Measurements from ENCODE around the gene OR56B1. TPM values are rescaled to one million over a fixed set of nuclear protein-coding genes. Genes with fewer than 3 reads are reported as not detected.

Gene OR56B1
- total and polyA plus RNA-seq, 2 donors = 0.11 TPM; not detected in 1

- DNase-seq (ENCODE audit: low read depth in 6 of 9, low spot score in 9 of 9) = no peak
- Histone ChIP-seq H3K27ac (ENCODE audit: low read depth in 1 of 2, low read length in 1 of 2) (no peak overlapping the region), H3K36me3 (ENCODE audit: control insufficient read depth in 2 of 2, insufficient read depth in 2 of 2, low read length in 1 of 2) (peaks cover 19 to 28% of the 10 kb centered on the region in 2 donors), H3K9me3 (ENCODE audit: control insufficient read depth in 2 of 2, insufficient read depth in 1 of 2, low read length in 1 of 2) (no peaks in the 10 kb centered on the region), H3K4me3 (ENCODE audit: low read length in 2 of 2) (no peak overlapping the region), H3K4me1 (ENCODE audit: control insufficient read depth in 2 of 2, insufficient read depth in 2 of 2, low read length in 2 of 2) (peaks cover 4 to 12% of the 10 kb centered on the region in 2 donors), H3K27me3 (ENCODE audit: control insufficient read depth in 2 of 2, insufficient read depth in 1 of 2, low read length in 1 of 2) (no peaks in the 10 kb centered on the region)
- WGBS = 93% methylated on average over 1 of the region's 1 CpG
Observed at GRCh38 chr11:5695580-5695979, 40.7 kb upstream of the OR56B1 start.

- WGBS = 96% methylated on average over 2 of the region's 2 CpGs
- no peak overlapping the region for H3K27ac ChIP-seq (ENCODE audit: low read depth in 1 of 2, low read length in 1 of 2)
- no peaks in the 10 kb centered on the region for H3K9me3 ChIP-seq (ENCODE audit: control insufficient read depth in 2 of 2, insufficient read depth in 1 of 2, low read length in 1 of 2)
- peaks cover 4 to 6% of the 10 kb centered on the region in 2 donors for H3K4me1 ChIP-seq (ENCODE audit: control insufficient read depth in 2 of 2, insufficient read depth in 2 of 2, low read length in 2 of 2)
- H3K4me3 ChIP-seq (ENCODE audit: low read length in 2 of 2) = no peak overlapping the region
- H3K27me3 ChIP-seq (ENCODE audit: control insufficient read depth in 2 of 2, insufficient read depth in 1 of 2, low read length in 1 of 2) = no peaks in the 10 kb centered on the region
- peaks cover 19 to 28% of the 10 kb centered on the region in 2 donors for H3K36me3 ChIP-seq (ENCODE audit: control insufficient read depth in 2 of 2, insufficient read depth in 2 of 2, low read length in 1 of 2)
- no peak for DNase-seq (ENCODE audit: low read depth in 6 of 9, low spot score in 9 of 9)
Observed at GRCh38 chr11:5696210-5696609, 40.0 kb upstream of the OR56B1 start.

- Histone ChIP-seq H3K27ac (ENCODE audit: low read depth in 1 of 2, low read length in 1 of 2) (no peak overlapping the region), H3K27me3 (ENCODE audit: control insufficient read depth in 2 of 2, insufficient read depth in 1 of 2, low read length in 1 of 2) (no peaks in the 10 kb centered on the region), H3K36me3 (ENCODE audit: control insufficient read depth in 2 of 2, insufficient read depth in 2 of 2, low read length in 1 of 2) (peaks cover 23 to 26% of the 10 kb centered on the region in 2 donors), H3K4me3 (ENCODE audit: low read length in 2 of 2) (no peak overlapping the region), H3K9me3 (ENCODE audit: control insufficient read depth in 2 of 2, insufficient read depth in 1 of 2, low read length in 1 of 2) (no peaks in the 10 kb centered on the region), H3K4me1 (ENCODE audit: control insufficient read depth in 2 of 2, insufficient read depth in 2 of 2, low read length in 2 of 2) (no peaks in the 10 kb centered on the region)
- WGBS = 96% methylated on average over 7 of the region's 7 CpGs
- no peak for DNase-seq (ENCODE audit: low read depth in 6 of 9, low spot score in 9 of 9)
Observed at GRCh38 chr11:5698281-5698680, 38.0 kb upstream of the OR56B1 start.

- no peak overlapping the region for H3K27ac ChIP-seq (ENCODE audit: low read depth in 1 of 2, low read length in 1 of 2)
- H3K4me3 ChIP-seq (ENCODE audit: low read length in 2 of 2) = no peak overlapping the region
- no peaks in the 10 kb centered on the region for H3K27me3 ChIP-seq (ENCODE audit: control insufficient read depth in 2 of 2, insufficient read depth in 1 of 2, low read length in 1 of 2)
- peaks cover 26 to 31% of the 10 kb centered on the region in 2 donors for H3K36me3 ChIP-seq (ENCODE audit: control insufficient read depth in 2 of 2, insufficient read depth in 2 of 2, low read length in 1 of 2)
- 52% methylated on average over 10 of the region's 10 CpGs for WGBS
- no peaks in the 10 kb centered on the region for H3K4me1 ChIP-seq (ENCODE audit: control insufficient read depth in 2 of 2, insufficient read depth in 2 of 2, low read length in 2 of 2)
- no peaks in the 10 kb centered on the region for H3K9me3 ChIP-seq (ENCODE audit: control insufficient read depth in 2 of 2, insufficient read depth in 1 of 2, low read length in 1 of 2)
- DNase-seq (ENCODE audit: low read depth in 6 of 9, low spot score in 9 of 9) = no peak
Observed at GRCh38 chr11:5700421-5701054, 35.7 kb upstream of the OR56B1 start.

GRCh38 chr11:5701055-5701577 lies 35.1 kb upstream of the OR56B1 start:
- 79% methylated on average over 3 of the region's 3 CpGs for WGBS
- Histone ChIP-seq H3K27me3 (ENCODE audit: control insufficient read depth in 2 of 2, insufficient read depth in 1 of 2, low read length in 1 of 2) (no peaks in the 10 kb centered on the region), H3K4me3 (ENCODE audit: low read length in 2 of 2) (no peak overlapping the region), H3K9me3 (ENCODE audit: control insufficient read depth in 2 of 2, insufficient read depth in 1 of 2, low read length in 1 of 2) (no peaks in the 10 kb centered on the region), H3K4me1 (ENCODE audit: control insufficient read depth in 2 of 2, insufficient read depth in 2 of 2, low read length in 2 of 2) (no peaks in the 10 kb centered on the region), H3K27ac (ENCODE audit: low read depth in 1 of 2, low read length in 1 of 2) (no peak overlapping the region), H3K36me3 (ENCODE audit: control insufficient read depth in 2 of 2, insufficient read depth in 2 of 2, low read length in 1 of 2) (peaks cover 24 to 31% of the 10 kb centered on the region in 2 donors)
- no peak for DNase-seq (ENCODE audit: low read depth in 6 of 9, low spot score in 9 of 9)

- Histone ChIP-seq H3K4me3 (ENCODE audit: low read length in 2 of 2) (no peak overlapping the region), H3K9me3 (ENCODE audit: control insufficient read depth in 2 of 2, insufficient read depth in 1 of 2, low read length in 1 of 2) (no peaks in the 10 kb centered on the region), H3K27ac (ENCODE audit: low read depth in 1 of 2, low read length in 1 of 2) (no peak overlapping the region), H3K27me3 (ENCODE audit: control insufficient read depth in 2 of 2, insufficient read depth in 1 of 2, low read length in 1 of 2) (no peaks in the 10 kb centered on the region), H3K36me3 (ENCODE audit: control insufficient read depth in 2 of 2, insufficient read depth in 2 of 2, low read length in 1 of 2) (peaks cover 10 to 21% of the 10 kb centered on the region in 2 donors), H3K4me1 (ENCODE audit: control insufficient read depth in 2 of 2, insufficient read depth in 2 of 2, low read length in 2 of 2) (no peaks in the 10 kb centered on the region)
- no peak for DNase-seq (ENCODE audit: low read depth in 6 of 9, low spot score in 9 of 9)
- 96% methylated on average over 2 of the region's 2 CpGs for WGBS
Observed at GRCh38 chr11:5703741-5704536, 32.3 kb upstream of the OR56B1 start.

GRCh38 chr11:5705688-5706087 lies 30.6 kb upstream of the OR56B1 start:
- Histone ChIP-seq H3K27ac (ENCODE audit: low read depth in 1 of 2, low read length in 1 of 2) (no peak overlapping the region), H3K4me3 (ENCODE audit: low read length in 2 of 2) (no peak overlapping the region), H3K27me3 (ENCODE audit: control insufficient read depth in 2 of 2, insufficient read depth in 1 of 2, low read length in 1 of 2) (no peaks in the 10 kb centered on the region), H3K4me1 (ENCODE audit: control insufficient read depth in 2 of 2, insufficient read depth in 2 of 2, low read length in 2 of 2) (no peaks in the 10 kb centered on the region), H3K36me3 (ENCODE audit: control insufficient read depth in 2 of 2, insufficient read depth in 2 of 2, low read length in 1 of 2) (peaks cover 18 to 27% of the 10 kb centered on the region in 2 donors), H3K9me3 (ENCODE audit: control insufficient read depth in 2 of 2, insufficient read depth in 1 of 2, low read length in 1 of 2) (no peaks in the 10 kb centered on the region)
- 85% methylated on average over 4 of the region's 4 CpGs for WGBS
- DNase-seq (ENCODE audit: low read depth in 6 of 9, low spot score in 9 of 9) = no peak

GRCh38 chr11:5712507-5712906 lies 23.7 kb upstream of the OR56B1 start:
- H3K4me1 ChIP-seq (ENCODE audit: control insufficient read depth in 2 of 2, insufficient read depth in 2 of 2, low read length in 2 of 2) = no peaks in the 10 kb centered on the region
- DNase-seq (ENCODE audit: low read depth in 6 of 9, low spot score in 9 of 9) = no peak
- WGBS = 86% methylated on average over 1 of the region's 1 CpG
- H3K27ac ChIP-seq (ENCODE audit: low read depth in 1 of 2, low read length in 1 of 2) = no peak overlapping the region
- no peaks in the 10 kb centered on the region for H3K27me3 ChIP-seq (ENCODE audit: control insufficient read depth in 2 of 2, insufficient read depth in 1 of 2, low read length in 1 of 2)
- H3K9me3 ChIP-seq (ENCODE audit: control insufficient read depth in 2 of 2, insufficient read depth in 1 of 2, low read length in 1 of 2) = no peaks in the 10 kb centered on the region
- H3K36me3 ChIP-seq (ENCODE audit: control insufficient read depth in 2 of 2, insufficient read depth in 2 of 2, low read length in 1 of 2) = peaks cover 11 to 19% of the 10 kb centered on the region in 2 donors
- no peak overlapping the region for H3K4me3 ChIP-seq (ENCODE audit: low read length in 2 of 2)

- H3K4me1 ChIP-seq (ENCODE audit: control insufficient read depth in 2 of 2, insufficient read depth in 2 of 2, low read length in 2 of 2) = no peaks in the 10 kb centered on the region
- WGBS = 53% methylated on average over 5 of the region's 5 CpGs
- peaks cover 10 to 12% of the 10 kb centered on the region in 2 donors for H3K36me3 ChIP-seq (ENCODE audit: control insufficient read depth in 2 of 2, insufficient read depth in 2 of 2, low read length in 1 of 2)
- H3K27ac ChIP-seq (ENCODE audit: low read depth in 1 of 2, low read length in 1 of 2) = no peak overlapping the region
- no peaks in the 10 kb centered on the region for H3K27me3 ChIP-seq (ENCODE audit: control insufficient read depth in 2 of 2, insufficient read depth in 1 of 2, low read length in 1 of 2)
- DNase-seq (ENCODE audit: low read depth in 6 of 9, low spot score in 9 of 9) = no peak
- H3K4me3 ChIP-seq (ENCODE audit: low read length in 2 of 2) = no peak overlapping the region
- H3K9me3 ChIP-seq (ENCODE audit: control insufficient read depth in 2 of 2, insufficient read depth in 1 of 2, low read length in 1 of 2) = no peaks in the 10 kb centered on the region
Observed at GRCh38 chr11:5713695-5714094, 22.6 kb upstream of the OR56B1 start.
